Endothelial cell of umbilical vein (primary cell): ENCODE data around the gene MYO9A. TPM values are rescaled to one million over a fixed set of nuclear protein-coding genes. Genes with fewer than 3 reads are reported as not detected.

Source experiments
- BruUV-seq: library from RNA; stranded (reverse); fragments of 400-500 nt; replicated peaks from 2 replicates; lab custom pipeline; 2021; lab: Mats Ljungman, UMichigan
- CTCF ChIA-PET: fragments of 300-600, 350-600 bp; sonication (Branson Sonifier 250); formaldehyde crosslinking; loops from one replicate; lab custom pipeline; 2021; ENCODE audit warnings: antibody characterized with exemption, inconsistent platforms; lab: Charles Lee
- POLR2A ChIA-PET: fragments of 300-600, 350-600 bp; sonication (Branson Sonifier 250); formaldehyde crosslinking; loops from one replicate; lab custom pipeline; 2021; ENCODE audit warnings: antibody characterized with exemption, inconsistent platforms; lab: Charles Lee
- DNase-seq: peaks from one replicate; pipeline ENCODE4 v3.0.0-alpha.2; 2011; ENCODE audit warnings: low read depth, low spot score
- FAIRE-seq: peaks from 2 replicates; lab custom pipeline; 2011; peaks lifted over from hg19 to GRCh38; lab: Jason Lieb, UNC
- H2AFZ ChIP-seq: 2 replicates; pipeline ENCODE4 v1.6.0; 2012; ENCODE audit warnings: low read depth, low read length, control low read depth, inconsistent platforms
- H3K27ac ChIP-seq: 2 replicates; pipeline ENCODE4 v1.5.1; 2011; ENCODE audit warnings: low read depth, mild to moderate bottlenecking, control low read depth, low read length, moderate library complexity; ENCODE audit not compliant: insufficient read depth
- H3K27me3 ChIP-seq, 2 experiments: 2 replicates each; pipeline versions ENCODE4 v1.6.0 to v1.6.1; 2011; ENCODE audit warnings: low read length in 2 of 2, mixed read lengths in 1 of 2; ENCODE audit not compliant: control insufficient read depth in 2 of 2, insufficient read depth in 2 of 2
- H3K36me3 ChIP-seq, 2 experiments: 2 replicates in 1 of 2; 3 replicates in 1 of 2; pipeline ENCODE4 v1.5.1; 2011; ENCODE audit warnings: low read length in 2 of 2, mild to moderate bottlenecking in 1 of 2, moderate library complexity in 1 of 2; ENCODE audit not compliant: control insufficient read depth in 2 of 2, insufficient read depth in 2 of 2; ENCODE audit errors: extremely low read depth in 1 of 2
- H3K4me1 ChIP-seq: 3 replicates; pipeline ENCODE4 v1.5.1; 2011; ENCODE audit warnings: mild to moderate bottlenecking, low read length; ENCODE audit not compliant: control insufficient read depth, insufficient read depth; ENCODE audit errors: extremely low read depth
- H3K4me2 ChIP-seq: 2 replicates; pipeline ENCODE4 v1.6.1; 2011; ENCODE audit warnings: low read length, control low read depth, mixed read lengths; ENCODE audit not compliant: insufficient read depth
- H3K4me3 ChIP-seq, 3 experiments: fragments of 200-600 bp in 1 of 3; sonication (generic), shearing (Covaris generic) in 1 of 3; replicated peaks in 1 of 3; 2 replicates each; pipeline ENCODE4 v1.5.1; 2011 to 2016; ENCODE audit warnings: control low read depth in 3 of 3, low read length in 3 of 3, mild to moderate bottlenecking in 2 of 3, inconsistent platforms in 1 of 3, low read depth in 1 of 3, moderate library complexity in 1 of 3; ENCODE audit not compliant: insufficient read depth in 1 of 3
- H3K79me2 ChIP-seq: 2 replicates; pipeline ENCODE4 v1.6.0; 2012; ENCODE audit warnings: low read length, inconsistent platforms; ENCODE audit not compliant: control insufficient read depth, insufficient read depth
- H3K9ac ChIP-seq: replicated peaks from 2 replicates; pipeline ENCODE3; 2011; ENCODE audit warnings: low read length, control low read depth; ENCODE audit not compliant: insufficient read depth; ENCODE audit errors: extremely low read depth
- H3K9me1 ChIP-seq: replicated peaks from 3 replicates; pipeline ENCODE4 v1.6.0; 2011; ENCODE audit warnings: mild to moderate bottlenecking, low read length; ENCODE audit not compliant: control insufficient read depth, insufficient read depth; ENCODE audit errors: extremely low read depth
- H3K9me3 ChIP-seq: replicated peaks from 2 replicates; pipeline ENCODE4 v1.5.1; 2012; ENCODE audit warnings: low read length, inconsistent platforms; ENCODE audit not compliant: control insufficient read depth, insufficient read depth
- H4K20me1 ChIP-seq: replicated peaks from 2 replicates; pipeline ENCODE3; 2011; ENCODE audit warnings: mild to moderate bottlenecking, low read length; ENCODE audit not compliant: control insufficient read depth, insufficient read depth; ENCODE audit errors: extremely low read depth
- EZH2 ChIP-seq: IDR thresholded peaks from 2 replicates; pipeline ENCODE4 v1.6.1; 2012; ENCODE audit warnings: borderline replicate concordance, low read depth, mild to moderate bottlenecking, moderate library complexity, low read length, inconsistent platforms; ENCODE audit not compliant: severe bottlenecking
- FOS ChIP-seq: IDR thresholded peaks from 2 replicates; pipeline ENCODE4 v1.6.1; 2011; ENCODE audit warnings: mild to moderate bottlenecking, low read length, moderate library complexity, borderline replicate concordance; ENCODE audit not compliant: insufficient read depth
- GATA2 ChIP-seq: IDR thresholded peaks from 2 replicates; pipeline ENCODE4 v1.7.0; 2011; ENCODE audit warnings: low read depth, mild to moderate bottlenecking, moderate library complexity, mixed read lengths, low read length; ENCODE audit not compliant: insufficient read length, insufficient read depth
- JUN ChIP-seq: IDR thresholded peaks from 2 replicates; pipeline ENCODE4 v1.6.1; 2011; ENCODE audit warnings: borderline replicate concordance, low read depth; ENCODE audit not compliant: insufficient read length, insufficient read depth
- MAX ChIP-seq: IDR thresholded peaks from 2 replicates; pipeline ENCODE4 v1.6.1; 2011; ENCODE audit not compliant: insufficient read depth, insufficient read length
- MYC ChIP-seq: IDR thresholded peaks from one replicate; pipeline ENCODE4 v1.6.1; 2011; ENCODE audit warnings: mild to moderate bottlenecking, low read depth, low read length
- POLR2A ChIP-seq: IDR thresholded peaks from 2 replicates; pipeline ENCODE4 v1.6.1; 2012; ENCODE audit warnings: low read depth, mild to moderate bottlenecking, control low read depth, low read length
- POLR2AphosphoS5 ChIP-seq: IDR thresholded peaks from 2 replicates; pipeline ENCODE4 v1.6.1; 2012; ENCODE audit warnings: low read depth, mild to moderate bottlenecking, control low read depth, low read length, moderate library complexity; ENCODE audit not compliant: insufficient read depth
- dilution Hi-C: fragments of 300-500 bp; cut with MboI; formaldehyde crosslinking; loops from one replicate; pipeline ENCODE4 v1.15.0; 2019; ENCODE audit warnings: low sequenced_read_pairs; ENCODE audit not compliant: extremely low pct_ligation_motif_present
- intact Hi-C: fragments of 100-400 bp; cut with micrococcal nuclease; formaldehyde crosslinking; loops from one replicate; pipeline ENCODE4 v1.10.0; 2022
- polyA plus RNA-seq, 4 experiments: library from polyadenylated mRNA; depleted of rRNA in 3 of 4; stranded (reverse) in 3 of 4; unstranded in 1 of 4; fragments of >200 nt; gene quantifications; 2 replicates each; pipeline versions ENCODE4 v1.2.1 to v1.2.3, GENCODE V29; 2011 to 2012; ENCODE audit warnings: missing spikeins in 1 of 4
- total RNA-seq: library from RNA; stranded (reverse); gene quantifications from 2 replicates; pipeline ENCODE4 v1.2.3, GENCODE V29; 2021

The MYO9A gene
- total and polyA plus RNA-seq, 2 donors (not counting 3 experiments of a cell fraction or from before 2014, with no cell fraction given): 6.4 to 30.3 TPM

GRCh38 chr15:72112116-72112515, 5.8 kb downstream of the MYO9A start:
- Histone ChIP-seq H3K27me3 (no peaks in the 10 kb centered on the region), H3K4me3 (no peak overlapping the region), H3K36me3 (no peaks in the 10 kb centered on the region), H3K4me2 (no peak overlapping the region), H3K9me1 (no peaks in the 10 kb centered on the region), H3K9me3 (no peaks in the 10 kb centered on the region), H3K79me2 (peaks cover 24% of the 10 kb centered on the region), H3K4me1 (peaks cover 11% of the 10 kb centered on the region), H2AFZ (no peak overlapping the region), H3K27ac (no peak overlapping the region), H4K20me1 (no peaks in the 10 kb centered on the region), H3K9ac (no peak overlapping the region)
- CTCF ChIA-PET: interaction anchor here (1.0 to 2.2 kb wide), 4 partner anchors 21 to 359 kb away, joined by 3 to 8 read pairs (median 3); no protein-coding TSS in a partner anchor
- no TSS peak for BruUV-seq
- FAIRE-seq (no peak), DNase-seq (no peak)
- dilution Hi-C loops: no loop called here
- intact Hi-C loops: no loop called here
- TF ChIP-seq EZH2 (no peak), MAX (no peak), MYC (no peak), GATA2 (no peak)
- POLR2A ChIA-PET: no interaction called here

- BruUV-seq: no TSS peak
- Histone ChIP-seq H4K20me1 (no peaks in the 10 kb centered on the region), H3K9me3 (no peaks in the 10 kb centered on the region), H2AFZ (no peak overlapping the region), H3K4me1 (no peaks in the 10 kb centered on the region), H3K4me3 (no peak overlapping the region), H3K27ac (no peak overlapping the region), H3K4me2 (no peak overlapping the region), H3K27me3 (no peaks in the 10 kb centered on the region), H3K79me2 (peaks cover 11% of the 10 kb centered on the region), H3K9me1 (no peaks in the 10 kb centered on the region), H3K36me3 (no peaks in the 10 kb centered on the region), H3K9ac (no peak overlapping the region)
- no peak for TF ChIP-seq POLR2AphosphoS5
- TF ChIP-seq POLR2A: no peak
- no peak for TF ChIP-seq EZH2
- no peak for TF ChIP-seq GATA2
- no peak for TF ChIP-seq FOS
- TF ChIP-seq MAX: no peak
- no peak for TF ChIP-seq JUN
- POLR2A ChIA-PET: interaction anchor here (0.7 kb wide), 1 partner anchor 14 kb away, joined by 3 read pairs; no protein-coding TSS in a partner anchor
- CTCF ChIA-PET: no interaction called here
- DNase-seq: no peak
- intact Hi-C loops (no loop called here), dilution Hi-C loops (no loop called here)
- FAIRE-seq: no peak
Measured at GRCh38 chr15:72110355-72110754, 7.6 kb downstream of the MYO9A start.
